Karpas-422 (cell line): Measurements from ENCODE around the gene ITGA2B. TPM values are rescaled to one million over a fixed set of nuclear protein-coding genes. Genes with fewer than 3 reads are reported as not detected.
A peak's percentile ranks its signal among the peaks of the same experiment; 100 is the strongest.

Experiments
- DNase-seq: peaks from one replicate; pipeline ENCODE4 v3.0.0-alpha.2; 2015
- H2AFZ ChIP-seq: fragments of 200-600 bp; sonication (generic); 2 replicates; pipeline ENCODE4 v1.6.1; 2014; ENCODE audit warnings: antibody characterized with exemption, low read length, mixed read lengths
- H3K27ac ChIP-seq: fragments of 200-600 bp; sonication (generic); 2 replicates; pipeline ENCODE4 v1.5.1; 2014; ENCODE audit warnings: mild to moderate bottlenecking, low read length, moderate library complexity
- H3K27me3 ChIP-seq: fragments of 200-600 bp; sonication (generic); 2 replicates; pipeline ENCODE4 v1.6.1; 2014; ENCODE audit warnings: low read length, mixed read lengths
- H3K36me3 ChIP-seq: fragments of 200-600 bp; sonication (generic); 2 replicates; pipeline ENCODE4 v1.6.1; 2014; ENCODE audit warnings: low read length, mixed read lengths; ENCODE audit not compliant: insufficient read depth
- H3K4me1 ChIP-seq: fragments of 200-600 bp; sonication (generic); 2 replicates; pipeline ENCODE4 v1.6.1; 2014; ENCODE audit warnings: mild to moderate bottlenecking, low read length, mixed read lengths
- H3K4me2 ChIP-seq: fragments of 200-600 bp; sonication (generic); 2 replicates; pipeline ENCODE4 v1.6.1; 2014; ENCODE audit warnings: low read length, low read depth, mild to moderate bottlenecking; ENCODE audit not compliant: poor library complexity, severe bottlenecking
- H3K4me3 ChIP-seq: fragments of 200-600 bp; sonication (generic); 2 replicates; pipeline ENCODE4 v1.5.1; 2014; ENCODE audit warnings: mild to moderate bottlenecking, antibody characterized with exemption, low read length, mixed read lengths
- H3K79me2 ChIP-seq: fragments of 200-600 bp; sonication (generic); 2 replicates; pipeline ENCODE4 v1.6.1; 2014; ENCODE audit warnings: mild to moderate bottlenecking, low read length, mixed read lengths
- H3K9ac ChIP-seq: fragments of 200-600 bp; sonication (generic); 2 replicates; pipeline ENCODE4 v1.6.0; 2014; ENCODE audit warnings: low read length
- H3K9me2 ChIP-seq: fragments of 200-600 bp; sonication (generic), shearing (Covaris generic); replicated peaks from 2 replicates; pipeline ENCODE4 v1.6.0; 2014; ENCODE audit warnings: mild to moderate bottlenecking, low read length, moderate library complexity; ENCODE audit not compliant: insufficient read depth
- H3K9me3 ChIP-seq: fragments of 300-700, 200-600 bp; sonication (generic); 2 replicates; pipeline ENCODE4 v1.6.1; 2014; ENCODE audit warnings: low read length, mixed read lengths
- H4K20me1 ChIP-seq: fragments of 200-600 bp; sonication (generic); 2 replicates; pipeline ENCODE4 v1.6.1; 2014; ENCODE audit warnings: mild to moderate bottlenecking, antibody characterized with exemption, low read length, low read depth; ENCODE audit not compliant: insufficient read depth
- total RNA-seq: library from RNA; depleted of rRNA; stranded (reverse); fragments of >200 nt; shearing (Covaris generic); gene quantifications from 2 replicates; pipeline ENCODE4 v1.2.3, GENCODE V29; 2014; ENCODE audit warnings: low replicate concordance

The ITGA2B gene
- total RNA-seq, 1 experiment from 2014 or later, result 0.26 TPM

GRCh38 chr17:44360826-44361225 lies 28.6 kb downstream of the ITGA2B start:
- H3K36me3 ChIP-seq, result no peaks in the 10 kb centered on the region
- DNase-seq, result no peak
- H3K9ac ChIP-seq, result no peak overlapping the region
- H3K27ac ChIP-seq, result no peak overlapping the region
- H3K4me1 ChIP-seq, result peaks cover 22% of the 10 kb centered on the region
- H3K27me3 ChIP-seq, result no peaks in the 10 kb centered on the region
- H3K9me2 ChIP-seq, result no peaks in the 10 kb centered on the region
- no peak overlapping the region for H3K4me2 ChIP-seq
- no peaks in the 10 kb centered on the region for H3K79me2 ChIP-seq
- 0 out of 2 replicates have a peak, but pooled peaks cover 3% of the 10 kb centered on the region for H4K20me1 ChIP-seq
- H2AFZ ChIP-seq, result no peak overlapping the region
- no peaks in the 10 kb centered on the region for H3K9me3 ChIP-seq
- H3K4me3 ChIP-seq, result no peak overlapping the region

- Histone ChIP-seq H3K27ac (no peak overlapping the region), H3K9me3 (no peaks in the 10 kb centered on the region), H3K4me3 (no peak overlapping the region), H3K4me2 (no peak overlapping the region), H3K4me1 (peaks cover 22% of the 10 kb centered on the region), H3K36me3 (no peaks in the 10 kb centered on the region), H3K27me3 (no peaks in the 10 kb centered on the region), H2AFZ (no peak overlapping the region), H3K9ac (no peak overlapping the region), H3K9me2 (no peaks in the 10 kb centered on the region), H4K20me1 (0 out of 2 replicates have a peak, but pooled peaks cover 3% of the 10 kb centered on the region), H3K79me2 (no peaks in the 10 kb centered on the region)
- peak; percentile 49 for DNase-seq
Observed at GRCh38 chr17:44360144-44360533, 29.3 kb downstream of the ITGA2B start.

GRCh38 chr17:44359458-44360143 lies 29.8 kb downstream of the ITGA2B start:
- no peaks in the 10 kb centered on the region for H3K9me3 ChIP-seq
- H3K36me3 ChIP-seq, result no peaks in the 10 kb centered on the region
- DNase-seq, result no peak
- H3K4me3 ChIP-seq, result no peak overlapping the region
- no peaks in the 10 kb centered on the region for H3K79me2 ChIP-seq
- 0 out of 2 replicates have a peak, but pooled peaks cover 3% of the 10 kb centered on the region for H4K20me1 ChIP-seq
- no peak overlapping the region for H3K4me2 ChIP-seq
- no peak overlapping the region for H3K9ac ChIP-seq
- H3K4me1 ChIP-seq, result peaks cover 22% of the 10 kb centered on the region
- no peak overlapping the region for H2AFZ ChIP-seq
- H3K27ac ChIP-seq, result no peak overlapping the region
- H3K27me3 ChIP-seq, result no peaks in the 10 kb centered on the region
- no peaks in the 10 kb centered on the region for H3K9me2 ChIP-seq

GRCh38 chr17:44359006-44359405 lies 30.4 kb downstream of the ITGA2B start:
- Histone ChIP-seq H3K27ac (no peak overlapping the region), H3K79me2 (no peaks in the 10 kb centered on the region), H3K4me1 (peaks cover 22% of the 10 kb centered on the region)

GRCh38 chr17:44358066-44358465 lies 31.4 kb downstream of the ITGA2B start:
- H3K4me2 ChIP-seq, result no peak overlapping the region
- no peaks in the 10 kb centered on the region for H3K27me3 ChIP-seq
- 0 out of 2 replicates have a peak, but pooled peaks cover 3% of the 10 kb centered on the region for H4K20me1 ChIP-seq

More at GRCh38 chr17:44359006-44359405, 30.4 kb downstream of the ITGA2B start:
- no peaks in the 10 kb centered on the region for H3K9me2 ChIP-seq
- H3K9me3 ChIP-seq, result no peaks in the 10 kb centered on the region
- 0 out of 2 replicates have a peak, but pooled peaks cover 3% of the 10 kb centered on the region for H4K20me1 ChIP-seq
- H3K4me3 ChIP-seq, result no peak overlapping the region
- no peak overlapping the region for H2AFZ ChIP-seq
- H3K9ac ChIP-seq, result no peak overlapping the region
- H3K4me2 ChIP-seq, result no peak overlapping the region
- no peak for DNase-seq
- no peaks in the 10 kb centered on the region for H3K27me3 ChIP-seq
- H3K36me3 ChIP-seq, result no peaks in the 10 kb centered on the region

GRCh38 chr17:44356241-44356640 lies 33.2 kb downstream of the ITGA2B start:
- H3K9me2 ChIP-seq, result no peaks in the 10 kb centered on the region
- no peak overlapping the region for H2AFZ ChIP-seq
- H3K27me3 ChIP-seq, result no peaks in the 10 kb centered on the region
- H3K36me3 ChIP-seq, result peaks cover 4% of the 10 kb centered on the region; the same call in 1 of the 2 replicates
- H4K20me1 ChIP-seq, result 0 out of 2 replicates have a peak, but pooled peaks cover 3% of the 10 kb centered on the region
- H3K9me3 ChIP-seq, result no peaks in the 10 kb centered on the region
- H3K4me3 ChIP-seq, result no peak overlapping the region
- H3K4me1 ChIP-seq, result peaks cover 9% of the 10 kb centered on the region; the same call in 1 of the 2 replicates
- DNase-seq, result no peak
- H3K79me2 ChIP-seq, result no peaks in the 10 kb centered on the region
- H3K4me2 ChIP-seq, result no peak overlapping the region
- H3K27ac ChIP-seq, result no peak overlapping the region
- no peak overlapping the region for H3K9ac ChIP-seq

More at GRCh38 chr17:44358066-44358465, 31.4 kb downstream of the ITGA2B start:
- no peak overlapping the region for H2AFZ ChIP-seq
- H3K79me2 ChIP-seq, result no peaks in the 10 kb centered on the region
- H3K9me3 ChIP-seq, result no peaks in the 10 kb centered on the region
- H3K36me3 ChIP-seq, result no peaks in the 10 kb centered on the region
- H3K27ac ChIP-seq, result no peak overlapping the region
- no peak overlapping the region for H3K4me3 ChIP-seq
- no peaks in the 10 kb centered on the region for H3K9me2 ChIP-seq
- DNase-seq, result no peak
- H3K4me1 ChIP-seq, result peaks cover 18% of the 10 kb centered on the region
- no peak overlapping the region for H3K9ac ChIP-seq

GRCh38 chr17:44355642-44356099 lies 33.8 kb downstream of the ITGA2B start:
- no peaks in the 10 kb centered on the region for H3K79me2 ChIP-seq
- no peak for DNase-seq
- no peaks in the 10 kb centered on the region for H3K27me3 ChIP-seq
- H3K27ac ChIP-seq, result no peak overlapping the region
- H3K9me2 ChIP-seq, result no peaks in the 10 kb centered on the region
- H4K20me1 ChIP-seq, result 0 out of 2 replicates have a peak, but pooled peaks cover 3% of the 10 kb centered on the region
- peaks cover 4% of the 10 kb centered on the region; the same call in 1 of the 2 replicates for H3K4me1 ChIP-seq
- H3K4me3 ChIP-seq, result no peak overlapping the region
- no peaks in the 10 kb centered on the region for H3K9me3 ChIP-seq
- H3K9ac ChIP-seq, result no peak overlapping the region
- H3K4me2 ChIP-seq, result no peak overlapping the region
- H2AFZ ChIP-seq, result no peak overlapping the region
- H3K36me3 ChIP-seq, result peaks cover 4% of the 10 kb centered on the region
